Body of pancreas (tissue), 4 donors: ENCODE measurements around the gene FICD. TPM values are rescaled to one million over a fixed set of nuclear protein-coding genes. Genes with fewer than 3 reads are reported as not detected.

Source experiments
- ATAC-seq: fragments of 150-250 bp; one replicate; pipeline ENCODE4 v1.9.1; 2016
- DNase-seq, 4 donors: peaks; one replicate each; pipeline ENCODE4 v3.0.0-alpha.2; 2019
- H3K27ac ChIP-seq, 4 donors: fragments of 200-600 bp; sonication (generic); 1 replicate in 3 of 4; 2 replicates in 1 of 4; pipeline versions ENCODE4 v1.5.1 to v1.6.1; 2016 to 2019; ENCODE audit warnings: mild to moderate bottlenecking in 1 of 4, mixed read lengths in 1 of 4, moderate library complexity in 1 of 4
- H3K27me3 ChIP-seq, 2 donors: fragments of 200-600 bp; sonication (generic); one replicate each; pipeline ENCODE4 v1.6.0; 2016; ENCODE audit warnings: mild to moderate bottlenecking in 1 of 2
- H3K36me3 ChIP-seq, 2 donors: fragments of 200-600 bp; sonication (generic); replicated peaks in 1 of 2; 2 replicates each; pipeline ENCODE4 v1.5.1; 2016; ENCODE audit warnings: low read depth in 2 of 2; ENCODE audit not compliant: insufficient read depth in 1 of 2
- H3K4me1 ChIP-seq: fragments of 200-600 bp; sonication (generic); one replicate; pipeline ENCODE4 v1.6.0; 2016
- H3K4me3 ChIP-seq, 2 donors: fragments of 200-600 bp; sonication (generic); 1 replicate in 1 of 2; 2 replicates in 1 of 2; pipeline ENCODE4 v1.5.1; 2016 to 2019
- H3K9me3 ChIP-seq, 3 donors: fragments of 200-600 bp; sonication (generic); 1 replicate in 2 of 3; 2 replicates in 1 of 3; pipeline ENCODE4 v1.5.1; 2016
- CTCF ChIP-seq, 7 experiments: fragments of 450-650 bp in 4 of 7; fragments of 200-600 bp in 3 of 7; sonication (generic) in 3 of 7; IDR thresholded peaks; one replicate each; pipeline ENCODE4 v1.5.1; 2016 to 2019; ENCODE audit warnings: antibody characterized with exemption in 7 of 7
- POLR2A ChIP-seq, 3 donors: fragments of 450-650 bp; IDR thresholded peaks; one replicate each; pipeline ENCODE4 v1.6.1; 2016; ENCODE audit warnings: antibody characterized with exemption in 3 of 3, mild to moderate bottlenecking in 2 of 3
- WGBS, 2 donors: methylation state at CpG; one replicate each; pipeline ENCODE4 v1.1.5; 2017; 5-methylcytosine and 5-hydroxymethylcytosine counted together
- intact Hi-C: fragments of 100-400 bp; cut with DNase I; formaldehyde crosslinking; loops from one replicate; pipeline ENCODE4 v1.15.1; 2023
- total RNA-seq, 2 donors: library from RNA; depleted of rRNA; stranded (reverse); fragments of >200 nt; gene quantifications; one replicate each; pipeline ENCODE4 v1.1.0, GENCODE V29; 2016

Gene FICD
- total RNA-seq, 2 donors from 2014 or later, result 10.9 to 11.9 TPM

DNA sequence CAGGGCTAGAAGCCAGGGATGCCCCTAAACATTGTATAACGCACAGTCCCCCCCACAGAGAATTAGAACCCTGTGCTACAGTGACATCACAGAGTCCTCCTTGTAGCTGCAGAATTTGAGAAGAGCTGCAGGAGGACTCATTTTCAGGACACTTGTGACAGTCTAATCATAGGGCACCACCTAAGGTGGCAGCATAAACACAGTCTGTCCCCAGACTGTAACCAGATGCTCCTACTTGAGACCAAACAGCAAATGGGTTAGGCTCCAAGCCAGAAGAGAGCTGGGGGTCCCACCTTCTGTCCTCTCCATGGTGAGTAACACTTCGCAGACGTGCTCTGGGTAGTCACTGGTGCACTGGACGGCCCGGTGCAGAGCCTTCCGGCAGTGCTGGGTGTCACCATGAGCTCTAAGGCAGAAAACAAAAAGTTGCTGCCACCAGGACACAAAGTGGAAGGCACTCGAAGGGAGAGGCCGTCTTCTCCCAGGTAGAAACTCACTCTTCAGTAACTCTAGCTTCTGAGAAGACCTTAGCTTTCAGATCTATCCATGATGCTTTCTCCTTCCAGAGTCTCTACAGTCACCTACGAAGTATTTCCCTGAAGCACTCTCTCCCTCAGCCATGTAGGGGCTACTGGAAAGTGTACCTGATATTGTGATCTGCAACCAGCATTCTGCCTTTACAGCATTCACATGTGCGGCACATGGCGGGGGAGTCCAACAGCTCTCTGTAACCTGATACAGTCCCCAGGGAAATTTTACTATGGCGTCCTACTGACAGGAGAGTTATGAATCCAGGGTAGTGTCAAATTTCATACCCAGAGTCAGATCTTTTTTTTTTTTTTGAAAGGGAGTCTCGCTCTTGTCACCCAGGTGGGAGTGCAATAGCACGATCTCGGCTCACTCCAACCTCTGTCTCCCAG is 17.1 kb downstream of the FICD start:
- WGBS, 2 donors, result 96 to 97% methylated on average over 13 to 15 of the region's 15 CpGs
- Histone ChIP-seq H3K36me3 (peaks cover 10 to 50% of the 10 kb centered on the region in 2 donors), H3K27me3 (no peaks in the 10 kb centered on the region), H3K27ac (no peak overlapping the region), H3K4me3 (no peak overlapping the region), H3K9me3 (no peaks in the 10 kb centered on the region), H3K4me1 (no peaks in the 10 kb centered on the region)
- DNase-seq, result no peak
- TF ChIP-seq CTCF (IDR thresholded peaks at IDR 0.05) (no peak), POLR2A (IDR thresholded peaks at IDR 0.05) (no peak)
- ATAC-seq, result no peak
- intact Hi-C loops, result no loop called here

- no peak overlapping the region for H3K27ac ChIP-seq
- H3K4me3 ChIP-seq, result no peak overlapping the region
- TF ChIP-seq CTCF (IDR thresholded peaks at IDR 0.05), result no peak
- no peak for TF ChIP-seq POLR2A (IDR thresholded peaks at IDR 0.05)
- no peaks in the 10 kb centered on the region for H3K9me3 ChIP-seq
- no peaks in the 10 kb centered on the region for H3K27me3 ChIP-seq
- H3K4me1 ChIP-seq, result no peaks in the 10 kb centered on the region
- peaks cover 20 to 27% of the 10 kb centered on the region in 2 donors for H3K36me3 ChIP-seq
- DNase-seq, result no peak
- intact Hi-C loops, result no loop called here
- no peak for ATAC-seq
- WGBS, 2 donors, result 71 to 85% methylated on average over 6 of the region's 6 CpGs
Observed at GRCh38 chr12:108538146-108538545, 23.1 kb downstream of the FICD start.

DNA sequence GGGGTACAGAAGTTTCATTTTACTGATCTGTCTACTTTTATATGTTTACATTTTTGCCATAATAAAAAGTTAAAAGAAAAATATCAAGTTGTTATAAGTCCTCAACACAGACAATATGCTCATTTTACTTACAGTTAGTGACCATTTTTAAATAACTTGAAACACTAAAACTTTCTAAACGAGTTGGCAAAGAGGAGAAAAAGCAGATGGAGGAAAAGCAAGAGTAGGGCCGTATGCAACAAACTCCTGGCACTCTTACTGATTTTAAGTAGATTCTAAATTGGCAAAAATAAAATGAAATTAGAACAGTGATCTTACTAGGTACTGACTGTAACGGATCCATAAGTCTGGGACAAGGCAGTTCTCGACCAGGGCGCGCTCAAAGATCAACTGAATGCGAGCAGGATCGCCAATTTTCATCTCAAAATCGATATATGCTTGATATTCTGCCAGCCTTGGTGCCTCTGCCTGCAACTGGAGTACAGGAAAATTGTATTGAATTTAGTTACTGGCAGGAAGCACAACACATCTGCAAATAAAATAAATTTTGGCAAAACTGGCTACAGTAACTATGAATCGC is 23.6 kb downstream of the FICD start:
- WGBS, 2 donors, result 90 to 93% methylated on average over 10 of the region's 10 CpGs
- H3K9me3 ChIP-seq, result no peaks in the 10 kb centered on the region
- no peaks in the 10 kb centered on the region for H3K27me3 ChIP-seq
- DNase-seq (no peak), ATAC-seq (no peak)
- H3K4me3 ChIP-seq, result no peak overlapping the region
- peaks cover 20 to 27% of the 10 kb centered on the region in 2 donors for H3K36me3 ChIP-seq
- no peaks in the 10 kb centered on the region for H3K4me1 ChIP-seq
- H3K27ac ChIP-seq, result no peak overlapping the region
- intact Hi-C loops, result no loop called here
- TF ChIP-seq POLR2A (IDR thresholded peaks at IDR 0.05) (no peak), CTCF (IDR thresholded peaks at IDR 0.05) (no peak)

DNA sequence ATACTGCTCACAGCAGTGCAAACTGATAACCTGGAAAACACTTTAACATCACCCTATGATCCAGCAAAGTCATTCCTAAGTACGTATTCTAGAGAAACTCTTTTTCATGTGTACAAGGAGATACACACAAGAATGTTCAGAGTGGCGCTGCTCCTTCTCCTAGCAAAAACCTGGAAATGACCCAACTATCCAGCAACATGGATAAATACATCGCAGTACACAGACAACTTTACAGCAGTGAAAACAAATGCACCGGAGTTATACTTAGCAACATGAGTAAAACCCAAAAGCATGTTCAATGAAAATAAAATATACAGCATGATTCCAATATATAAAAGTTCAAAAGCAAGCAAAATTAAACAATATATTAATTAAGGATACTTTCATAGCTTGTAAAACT is 27.2 kb downstream of the FICD start:
- DNase-seq, result no peak
- no peaks in the 10 kb centered on the region for H3K4me1 ChIP-seq
- intact Hi-C loops, result no loop called here
- no peak for ATAC-seq
- no peak overlapping the region for H3K27ac ChIP-seq
- H3K4me3 ChIP-seq, result no peak overlapping the region
- TF ChIP-seq CTCF (IDR thresholded peaks at IDR 0.05) (no peak), POLR2A (IDR thresholded peaks at IDR 0.05) (no peak)
- WGBS, 2 donors, result 89 to 94% methylated on average over 4 of the region's 4 CpGs
- H3K36me3 ChIP-seq, result peaks cover 10 to 19% of the 10 kb centered on the region in 2 donors
- no peaks in the 10 kb centered on the region for H3K27me3 ChIP-seq
- H3K9me3 ChIP-seq, result no peaks in the 10 kb centered on the region
